GM18526 (cell line): ENCODE results near the gene VAV1.
A peak's percentile ranks its signal among the peaks of the same experiment; 100 is the strongest.

Experiments used
- POLR2A ChIP-seq: IDR thresholded peaks from 3 replicates; pipeline ENCODE4 v1.6.1; 2011; ENCODE audit not compliant: insufficient read length; ENCODE audit errors: extremely low read depth

The VAV1 gene

GRCh38 chr19:6744381-6745301 lies 27.9 kb upstream of the VAV1 start:
- TF ChIP-seq POLR2A, result no peak

- TF ChIP-seq POLR2A, result no peak
Observed at GRCh38 chr19:6745965-6746364, 26.5 kb upstream of the VAV1 start.

- no peak for TF ChIP-seq POLR2A
Observed at GRCh38 chr19:6750062-6750461, 22.4 kb upstream of the VAV1 start.

GRCh38 chr19:6751189-6751588 lies 21.3 kb upstream of the VAV1 start:
- TF ChIP-seq POLR2A, result no peak

- no peak for TF ChIP-seq POLR2A
Observed at GRCh38 chr19:6752256-6753177, 20.0 kb upstream of the VAV1 start.

- TF ChIP-seq POLR2A, result peak; percentile 17
Observed at GRCh38 chr19:6753178-6754031, 19.1 kb upstream of the VAV1 start.

GRCh38 chr19:6754136-6754535 lies 18.4 kb upstream of the VAV1 start:
- no peak for TF ChIP-seq POLR2A

- TF ChIP-seq POLR2A, result no peak
Observed at GRCh38 chr19:6754653-6755463, 17.6 kb upstream of the VAV1 start.

GRCh38 chr19:6760606-6761005 lies 11.9 kb upstream of the VAV1 start:
- TF ChIP-seq POLR2A, result no peak

- no peak for TF ChIP-seq POLR2A
Observed at GRCh38 chr19:6761053-6761676, 11.3 kb upstream of the VAV1 start.

- TF ChIP-seq POLR2A, result no peak
Observed at GRCh38 chr19:6765738-6766356, 6.7 kb upstream of the VAV1 start.

GRCh38 chr19:6766357-6767080 lies 6.0 kb upstream of the VAV1 start:
- no peak for TF ChIP-seq POLR2A

- no peak for TF ChIP-seq POLR2A
Observed at GRCh38 chr19:6767081-6767356, 5.5 kb upstream of the VAV1 start.
